T-helper 1 cell treated with Interleukin-12 subunit alpha and Interleukin-12 subunit beta and Interleukin-4 antibody, amounts not matched to agents 30 μg/mL and 1 μg/mL, for 36 hours (primary cell): ENCODE measurements around the gene KCNMB1.

Experiments
- H3K27ac Mint-ChIP-seq: one replicate; pipeline ENCODE4 v1.8.0; 2021; ENCODE audit warnings: mild to moderate bottlenecking, mixed read lengths
- H3K27me3 Mint-ChIP-seq: one replicate; pipeline ENCODE4 v1.8.0; 2021; ENCODE audit warnings: low read depth, mixed read lengths
- H3K36me3 Mint-ChIP-seq: one replicate; pipeline ENCODE4 v1.8.0; 2021; ENCODE audit warnings: low read depth, mixed read lengths
- H3K4me1 Mint-ChIP-seq: one replicate; pipeline ENCODE4 v1.8.0; 2021; ENCODE audit warnings: low read depth, mixed read lengths
- H3K4me3 Mint-ChIP-seq: one replicate; pipeline ENCODE4 v1.8.0; 2021; ENCODE audit warnings: mild to moderate bottlenecking, moderate library complexity, mixed read lengths
- H3K9me3 Mint-ChIP-seq: one replicate; pipeline ENCODE4 v1.8.0; 2021; ENCODE audit warnings: mixed read lengths

The KCNMB1 gene

GRCh38 chr5:170353011-170353761 lies 36.0 kb downstream of the KCNMB1 start:
- H3K4me1 Mint-ChIP-seq: peaks cover 1% of the 10 kb centered on the region
- H3K9me3 Mint-ChIP-seq: no peaks in the 10 kb centered on the region
- no peak overlapping the region for H3K4me3 Mint-ChIP-seq
- H3K27me3 Mint-ChIP-seq: peaks cover 62% of the 10 kb centered on the region
- H3K27ac Mint-ChIP-seq: no peak overlapping the region
- H3K36me3 Mint-ChIP-seq: no peaks in the 10 kb centered on the region

GRCh38 chr5:170348137-170348633 lies 41.0 kb downstream of the KCNMB1 start:
- H3K4me1 Mint-ChIP-seq: peaks cover 6% of the 10 kb centered on the region
- no peaks in the 10 kb centered on the region for H3K36me3 Mint-ChIP-seq
- no peak overlapping the region for H3K4me3 Mint-ChIP-seq
- no peaks in the 10 kb centered on the region for H3K9me3 Mint-ChIP-seq
- H3K27me3 Mint-ChIP-seq: peaks cover 72% of the 10 kb centered on the region
- no peak overlapping the region for H3K27ac Mint-ChIP-seq

- Mint-ChIP-seq H3K4me1 (peaks cover 4% of the 10 kb centered on the region), H3K36me3 (no peaks in the 10 kb centered on the region), H3K27me3 (peaks cover 64% of the 10 kb centered on the region), H3K4me3 (no peak overlapping the region), H3K27ac (no peak overlapping the region), H3K9me3 (no peaks in the 10 kb centered on the region)
Observed at GRCh38 chr5:170347022-170347567, 42.1 kb downstream of the KCNMB1 start.

GRCh38 chr5:170345971-170346370 lies 43.2 kb downstream of the KCNMB1 start:
- H3K4me3 Mint-ChIP-seq: no peak overlapping the region
- H3K9me3 Mint-ChIP-seq: no peaks in the 10 kb centered on the region
- H3K27ac Mint-ChIP-seq: no peak overlapping the region
- peaks cover 4% of the 10 kb centered on the region for H3K4me1 Mint-ChIP-seq
- peaks cover 53% of the 10 kb centered on the region for H3K27me3 Mint-ChIP-seq
- no peaks in the 10 kb centered on the region for H3K36me3 Mint-ChIP-seq

GRCh38 chr5:170343177-170343576 lies 46.0 kb downstream of the KCNMB1 start:
- Mint-ChIP-seq H3K4me1 (peaks cover 11% of the 10 kb centered on the region), H3K36me3 (no peaks in the 10 kb centered on the region), H3K4me3 (no peak overlapping the region), H3K9me3 (no peaks in the 10 kb centered on the region), H3K27me3 (peaks cover 29% of the 10 kb centered on the region), H3K27ac (no peak overlapping the region)

- Mint-ChIP-seq H3K36me3 (no peaks in the 10 kb centered on the region), H3K27ac (no peak overlapping the region), H3K27me3 (peaks cover 21% of the 10 kb centered on the region), H3K9me3 (no peaks in the 10 kb centered on the region), H3K4me3 (no peak overlapping the region), H3K4me1 (peaks cover 16% of the 10 kb centered on the region)
Observed at GRCh38 chr5:170342153-170342725, 46.9 kb downstream of the KCNMB1 start.

- Mint-ChIP-seq H3K4me3 (no peak overlapping the region), H3K4me1 (peaks cover 21% of the 10 kb centered on the region), H3K27ac (no peak overlapping the region), H3K27me3 (peaks cover 21% of the 10 kb centered on the region), H3K9me3 (no peaks in the 10 kb centered on the region), H3K36me3 (no peaks in the 10 kb centered on the region)
Observed at GRCh38 chr5:170341545-170341944, 47.6 kb downstream of the KCNMB1 start.

- H3K27me3 Mint-ChIP-seq: peaks cover 13% of the 10 kb centered on the region
- H3K36me3 Mint-ChIP-seq: no peaks in the 10 kb centered on the region
- no peak overlapping the region for H3K4me3 Mint-ChIP-seq
- H3K27ac Mint-ChIP-seq: no peak overlapping the region
- H3K4me1 Mint-ChIP-seq: peaks cover 33% of the 10 kb centered on the region
- no peaks in the 10 kb centered on the region for H3K9me3 Mint-ChIP-seq
Observed at GRCh38 chr5:170339780-170340167, 49.4 kb downstream of the KCNMB1 start.

- Mint-ChIP-seq H3K4me1 (peaks cover 39% of the 10 kb centered on the region), H3K27me3 (peaks cover 7% of the 10 kb centered on the region), H3K27ac (no peak overlapping the region), H3K36me3 (no peaks in the 10 kb centered on the region), H3K4me3 (no peak overlapping the region), H3K9me3 (no peaks in the 10 kb centered on the region)
Observed at GRCh38 chr5:170338933-170339779, 50.0 kb downstream of the KCNMB1 start.

GRCh38 chr5:170338291-170338690 lies 50.9 kb downstream of the KCNMB1 start:
- Mint-ChIP-seq H3K4me3 (no peak overlapping the region), H3K27ac (no peak overlapping the region), H3K4me1 (peaks cover 47% of the 10 kb centered on the region), H3K36me3 (no peaks in the 10 kb centered on the region), H3K9me3 (no peaks in the 10 kb centered on the region), H3K27me3 (peaks cover 1% of the 10 kb centered on the region)

- peaks cover 58% of the 10 kb centered on the region for H3K4me1 Mint-ChIP-seq
- no peak overlapping the region for H3K4me3 Mint-ChIP-seq
- H3K36me3 Mint-ChIP-seq: no peaks in the 10 kb centered on the region
- H3K9me3 Mint-ChIP-seq: no peaks in the 10 kb centered on the region
- no peaks in the 10 kb centered on the region for H3K27me3 Mint-ChIP-seq
- no peak overlapping the region for H3K27ac Mint-ChIP-seq
Observed at GRCh38 chr5:170337045-170337733, 52.0 kb downstream of the KCNMB1 start.

GRCh38 chr5:170336065-170336464 lies 53.1 kb downstream of the KCNMB1 start:
- peaks cover 2% of the 10 kb centered on the region for H3K36me3 Mint-ChIP-seq
- peak overlapping the region; percentile 86 for H3K27ac Mint-ChIP-seq
- peaks cover 61% of the 10 kb centered on the region for H3K4me1 Mint-ChIP-seq
- H3K9me3 Mint-ChIP-seq: no peaks in the 10 kb centered on the region
- H3K4me3 Mint-ChIP-seq: peak overlapping the region; percentile 64
- H3K27me3 Mint-ChIP-seq: no peaks in the 10 kb centered on the region

GRCh38 chr5:170334626-170335025 lies 54.5 kb downstream of the KCNMB1 start:
- Mint-ChIP-seq H3K4me1 (peaks cover 61% of the 10 kb centered on the region), H3K27me3 (no peaks in the 10 kb centered on the region), H3K27ac (peak overlapping the region; percentile 81), H3K4me3 (peak overlapping the region; percentile 76), H3K36me3 (peaks cover 2% of the 10 kb centered on the region), H3K9me3 (no peaks in the 10 kb centered on the region)
